Fibroblast of villous mesenchyme (primary cell): ENCODE results near the gene EIF5A. TPM values are rescaled to one million over a fixed set of nuclear protein-coding genes. Genes with fewer than 3 reads are reported as not detected.

Experiments used
- DNase-seq: peaks from one replicate; pipeline ENCODE4 v3.0.0-alpha.2; 2010; ENCODE audit warnings: low read depth
- H3K4me3 ChIP-seq: 2 replicates; pipeline ENCODE4 v1.5.1; 2011; ENCODE audit warnings: low read depth, mild to moderate bottlenecking, low read length
- CTCF ChIP-seq: IDR thresholded peaks from 2 replicates; pipeline ENCODE4 v1.5.1; 2012; ENCODE audit warnings: low read depth, mild to moderate bottlenecking, low read length; ENCODE audit not compliant: insufficient read depth
- total RNA-seq: library from RNA; depleted of rRNA; stranded (reverse); fragments of >200 nt; gene quantifications from 2 replicates; pipeline ENCODE4 v1.2.3, GENCODE V29; 2012

The EIF5A gene
- total RNA-seq, 1 donor, result 641 TPM

- H3K4me3 ChIP-seq, result peak overlapping the region; percentile 83
- no peak for DNase-seq
- no peak for TF ChIP-seq CTCF
Measured at GRCh38 chr17:7313890-7314718, 6.7 kb downstream of the EIF5A start.

GRCh38 chr17:7314719-7315569, 7.5 kb downstream of the EIF5A start, which contains the start of gene GPS2:
Gene GPS2, minus strand, starts transcription at chr17:7315360. Its CDS starts 308 bp downstream, at chr17:7315052.
- no peak for TF ChIP-seq CTCF
- DNase-seq, result peak; percentile 85
- peak within 1 kb of the TSS; percentile 83 for H3K4me3 ChIP-seq

- TF ChIP-seq CTCF, result no peak
- peak overlapping the region; percentile 83 for H3K4me3 ChIP-seq
- DNase-seq, result no peak
Measured at GRCh38 chr17:7315570-7316235, 8.3 kb downstream of the EIF5A start.

GRCh38 chr17:7317161-7317803, 9.9 kb downstream of the EIF5A start:
- DNase-seq, result no peak
- no peak for TF ChIP-seq CTCF
- no peak overlapping the region for H3K4me3 ChIP-seq

- no peak for DNase-seq
- TF ChIP-seq CTCF, result no peak
- no peak overlapping the region for H3K4me3 ChIP-seq
Measured at GRCh38 chr17:7318121-7318860, 10.9 kb downstream of the EIF5A start.
